ENCODE data around the gene POLR3B. TPM values are rescaled to one million over a fixed set of nuclear protein-coding genes. Genes with fewer than 3 reads are reported as not detected.
A peak's percentile ranks its signal among the peaks of the same experiment; 100 is the strongest.

The POLR3B gene
- total and polyA plus RNA-seq, 9 donors: 8.9 to 13.3 (median 11.8) TPM

GRCh38 chr12:106488884-106489283, 131.3 kb downstream of the POLR3B start:
- no peaks in the 10 kb centered on the region for H3K9me3 ChIP-seq (replicated peaks; ENCODE audit: control insufficient read depth, low read depth, low read length)
- DNase-seq: no peak
- no peak overlapping the region for H3K27ac ChIP-seq (ENCODE audit: low read length)
- H3K27me3 ChIP-seq (ENCODE audit: control insufficient read depth, insufficient read depth, low read length): no peaks in the 10 kb centered on the region
- H3K36me3 ChIP-seq (ENCODE audit: control insufficient read depth, insufficient read depth, low read length): peaks cover 5% of the 10 kb centered on the region
- H3K4me3 ChIP-seq (ENCODE audit: low read length): no peak overlapping the region
- H3K4me1 ChIP-seq (ENCODE audit: control insufficient read depth, insufficient read depth, low read length): peaks cover 2% of the 10 kb centered on the region
- WGBS (ENCODE audit: insufficient coverage): no CpG with 5 or more reads among the region's 3 CpGs

GRCh38 chr12:106490264-106490663, 132.7 kb downstream of the POLR3B start:
- Histone ChIP-seq H3K9me3 (replicated peaks; ENCODE audit: control insufficient read depth, low read depth, low read length) (no peaks in the 10 kb centered on the region), H3K27ac (ENCODE audit: low read length) (no peak overlapping the region), H3K27me3 (ENCODE audit: control insufficient read depth, insufficient read depth, low read length) (no peaks in the 10 kb centered on the region), H3K4me3 (ENCODE audit: low read length) (no peak overlapping the region), H3K36me3 (ENCODE audit: control insufficient read depth, insufficient read depth, low read length) (peaks cover 1% of the 10 kb centered on the region), H3K4me1 (ENCODE audit: control insufficient read depth, insufficient read depth, low read length) (peaks cover 2% of the 10 kb centered on the region)
- DNase-seq: no peak
- no CpG with 5 or more reads among the region's 5 CpGs for WGBS (ENCODE audit: insufficient coverage)

GRCh38 chr12:106492857-106493256, 135.3 kb downstream of the POLR3B start:
- Histone ChIP-seq H3K36me3 (ENCODE audit: control insufficient read depth, insufficient read depth, low read length) (peaks cover 15% of the 10 kb centered on the region), H3K4me3 (ENCODE audit: low read length) (no peak overlapping the region), H3K27ac (ENCODE audit: low read length) (no peak overlapping the region), H3K27me3 (ENCODE audit: control insufficient read depth, insufficient read depth, low read length) (no peaks in the 10 kb centered on the region), H3K4me1 (ENCODE audit: control insufficient read depth, insufficient read depth, low read length) (peaks cover 2% of the 10 kb centered on the region), H3K9me3 (replicated peaks; ENCODE audit: control insufficient read depth, low read depth, low read length) (no peaks in the 10 kb centered on the region)
- peak; percentile 4 for DNase-seq
- WGBS (ENCODE audit: insufficient coverage): no CpG with 5 or more reads among the region's 2 CpGs

GRCh38 chr12:106493531-106493930, 136.0 kb downstream of the POLR3B start:
- 27% methylated on average over 2 of the region's 4 CpGs for WGBS (ENCODE audit: insufficient coverage)
- peaks cover 2% of the 10 kb centered on the region for H3K4me1 ChIP-seq (ENCODE audit: control insufficient read depth, insufficient read depth, low read length)
- no peaks in the 10 kb centered on the region for H3K9me3 ChIP-seq (replicated peaks; ENCODE audit: control insufficient read depth, low read depth, low read length)
- no peak overlapping the region for H3K27ac ChIP-seq (ENCODE audit: low read length)
- peaks cover 19% of the 10 kb centered on the region for H3K36me3 ChIP-seq (ENCODE audit: control insufficient read depth, insufficient read depth, low read length)
- no peaks in the 10 kb centered on the region for H3K27me3 ChIP-seq (ENCODE audit: control insufficient read depth, insufficient read depth, low read length)
- DNase-seq: peak; percentile 63
- H3K4me3 ChIP-seq (ENCODE audit: low read length): no peak overlapping the region

- H3K27ac ChIP-seq (ENCODE audit: low read length): no peak overlapping the region
- WGBS (ENCODE audit: insufficient coverage): 89% methylated on average over 4 of the region's 5 CpGs
- peaks cover 2% of the 10 kb centered on the region for H3K4me1 ChIP-seq (ENCODE audit: control insufficient read depth, insufficient read depth, low read length)
- DNase-seq: no peak
- no peak overlapping the region for H3K4me3 ChIP-seq (ENCODE audit: low read length)
- H3K9me3 ChIP-seq (replicated peaks; ENCODE audit: control insufficient read depth, low read depth, low read length): no peaks in the 10 kb centered on the region
- peaks cover 24% of the 10 kb centered on the region for H3K36me3 ChIP-seq (ENCODE audit: control insufficient read depth, insufficient read depth, low read length)
- no peaks in the 10 kb centered on the region for H3K27me3 ChIP-seq (ENCODE audit: control insufficient read depth, insufficient read depth, low read length)
Measured at GRCh38 chr12:106495354-106495965, 137.9 kb downstream of the POLR3B start.

- Histone ChIP-seq H3K4me1 (ENCODE audit: control insufficient read depth, insufficient read depth, low read length) (no peaks in the 10 kb centered on the region), H3K9me3 (replicated peaks; ENCODE audit: control insufficient read depth, low read depth, low read length) (no peaks in the 10 kb centered on the region), H3K27ac (ENCODE audit: low read length) (no peak overlapping the region), H3K27me3 (ENCODE audit: control insufficient read depth, insufficient read depth, low read length) (no peaks in the 10 kb centered on the region), H3K4me3 (ENCODE audit: low read length) (no peak overlapping the region), H3K36me3 (ENCODE audit: control insufficient read depth, insufficient read depth, low read length) (peaks cover 43% of the 10 kb centered on the region)
- DNase-seq: no peak
- 71% methylated on average over 4 of the region's 7 CpGs for WGBS (ENCODE audit: insufficient coverage)
Measured at GRCh38 chr12:106498056-106498455, 140.5 kb downstream of the POLR3B start.

- DNase-seq: no peak
- Histone ChIP-seq H3K9me3 (replicated peaks; ENCODE audit: control insufficient read depth, low read depth, low read length) (no peaks in the 10 kb centered on the region), H3K4me1 (ENCODE audit: control insufficient read depth, insufficient read depth, low read length) (no peaks in the 10 kb centered on the region), H3K36me3 (ENCODE audit: control insufficient read depth, insufficient read depth, low read length) (peaks cover 54% of the 10 kb centered on the region), H3K27me3 (ENCODE audit: control insufficient read depth, insufficient read depth, low read length) (no peaks in the 10 kb centered on the region), H3K4me3 (ENCODE audit: low read length) (no peak overlapping the region), H3K27ac (ENCODE audit: low read length) (no peak overlapping the region)
- 76% methylated on average over 2 of the region's 2 CpGs for WGBS (ENCODE audit: insufficient coverage)
Measured at GRCh38 chr12:106499628-106500027, 142.1 kb downstream of the POLR3B start.

GRCh38 chr12:106506691-106507090, 149.1 kb downstream of the POLR3B start:
- Histone ChIP-seq H3K4me1 (ENCODE audit: control insufficient read depth, insufficient read depth, low read length) (no peaks in the 10 kb centered on the region), H3K27ac (ENCODE audit: low read length) (no peak overlapping the region), H3K27me3 (ENCODE audit: control insufficient read depth, insufficient read depth, low read length) (no peaks in the 10 kb centered on the region), H3K36me3 (ENCODE audit: control insufficient read depth, insufficient read depth, low read length) (peaks cover 45% of the 10 kb centered on the region), H3K9me3 (replicated peaks; ENCODE audit: control insufficient read depth, low read depth, low read length) (no peaks in the 10 kb centered on the region), H3K4me3 (ENCODE audit: low read length) (no peak overlapping the region)
- no peak for DNase-seq
- 71% methylated on average over 1 of the region's 9 CpGs for WGBS (ENCODE audit: insufficient coverage)

GRCh38 chr12:106508966-106509365, 151.4 kb downstream of the POLR3B start:
- H3K27me3 ChIP-seq (ENCODE audit: control insufficient read depth, insufficient read depth, low read length): no peaks in the 10 kb centered on the region
- no peak overlapping the region for H3K27ac ChIP-seq (ENCODE audit: low read length)
- WGBS (ENCODE audit: insufficient coverage): 60% methylated on average over 1 of the region's 2 CpGs
- no peak overlapping the region for H3K4me3 ChIP-seq (ENCODE audit: low read length)
- H3K9me3 ChIP-seq (replicated peaks; ENCODE audit: control insufficient read depth, low read depth, low read length): no peaks in the 10 kb centered on the region
- no peaks in the 10 kb centered on the region for H3K4me1 ChIP-seq (ENCODE audit: control insufficient read depth, insufficient read depth, low read length)
- H3K36me3 ChIP-seq (ENCODE audit: control insufficient read depth, insufficient read depth, low read length): peaks cover 34% of the 10 kb centered on the region
- no peak for DNase-seq

- no peaks in the 10 kb centered on the region for H3K9me3 ChIP-seq (replicated peaks; ENCODE audit: control insufficient read depth, low read depth, low read length)
- H3K4me1 ChIP-seq (ENCODE audit: control insufficient read depth, insufficient read depth, low read length): no peaks in the 10 kb centered on the region
- no peaks in the 10 kb centered on the region for H3K27me3 ChIP-seq (ENCODE audit: control insufficient read depth, insufficient read depth, low read length)
- no peak overlapping the region for H3K27ac ChIP-seq (ENCODE audit: low read length)
- no peak overlapping the region for H3K4me3 ChIP-seq (ENCODE audit: low read length)
- DNase-seq: no peak
- 62% methylated on average over 4 of the region's 5 CpGs for WGBS (ENCODE audit: insufficient coverage)
- peaks cover 17% of the 10 kb centered on the region for H3K36me3 ChIP-seq (ENCODE audit: control insufficient read depth, insufficient read depth, low read length)
Measured at GRCh38 chr12:106511365-106511764, 153.8 kb downstream of the POLR3B start.

GRCh38 chr12:106517314-106517713, 159.8 kb downstream of the POLR3B start:
- WGBS (ENCODE audit: insufficient coverage): no CpG with 5 or more reads among the region's 1 CpG
- Histone ChIP-seq H3K36me3 (ENCODE audit: control insufficient read depth, insufficient read depth, low read length) (no peaks in the 10 kb centered on the region), H3K27me3 (ENCODE audit: control insufficient read depth, insufficient read depth, low read length) (no peaks in the 10 kb centered on the region), H3K4me3 (ENCODE audit: low read length) (no peak overlapping the region), H3K9me3 (replicated peaks; ENCODE audit: control insufficient read depth, low read depth, low read length) (no peaks in the 10 kb centered on the region), H3K27ac (ENCODE audit: low read length) (no peak overlapping the region), H3K4me1 (ENCODE audit: control insufficient read depth, insufficient read depth, low read length) (peaks cover 2% of the 10 kb centered on the region)
- DNase-seq: no peak

Measured in muscle of leg (tissue), 11 donors.